Measurements from ENCODE around the gene CARD10.

CARD10 gene

GRCh38 chr22:37462983-37463382 lies 56.2 kb downstream of the CARD10 start:
- DNase-seq (ENCODE audit: low read depth) = peak; percentile 36
- no peak for TF ChIP-seq CTCF (conservative IDR thresholded peaks at IDR 0.05; ENCODE audit: control insufficient read depth, insufficient read depth, low read depth, low read length)
- H3K4me3 ChIP-seq (ENCODE audit: control insufficient read depth, low read depth, low read length) = no peak overlapping the region

- no peak overlapping the region for H3K4me3 ChIP-seq (ENCODE audit: control insufficient read depth, low read depth, low read length)
- no peak for DNase-seq (ENCODE audit: low read depth)
- no peak for TF ChIP-seq CTCF (conservative IDR thresholded peaks at IDR 0.05; ENCODE audit: control insufficient read depth, insufficient read depth, low read depth, low read length)
Observed at GRCh38 chr22:37462436-37462835, 56.8 kb downstream of the CARD10 start.

GRCh38 chr22:37461961-37462360 lies 57.3 kb downstream of the CARD10 start:
- DNase-seq (ENCODE audit: low read depth) = no peak
- H3K4me3 ChIP-seq (ENCODE audit: control insufficient read depth, low read depth, low read length) = no peak overlapping the region
- no peak for TF ChIP-seq CTCF (conservative IDR thresholded peaks at IDR 0.05; ENCODE audit: control insufficient read depth, insufficient read depth, low read depth, low read length)

- no peak for DNase-seq (ENCODE audit: low read depth)
- no peak for TF ChIP-seq CTCF (conservative IDR thresholded peaks at IDR 0.05; ENCODE audit: control insufficient read depth, insufficient read depth, low read depth, low read length)
- no peak overlapping the region for H3K4me3 ChIP-seq (ENCODE audit: control insufficient read depth, low read depth, low read length)
Observed at GRCh38 chr22:37460684-37461083, 58.5 kb downstream of the CARD10 start.

- no peak for TF ChIP-seq CTCF (conservative IDR thresholded peaks at IDR 0.05; ENCODE audit: control insufficient read depth, insufficient read depth, low read depth, low read length)
- no peak overlapping the region for H3K4me3 ChIP-seq (ENCODE audit: control insufficient read depth, low read depth, low read length)
- no peak for DNase-seq (ENCODE audit: low read depth)
Observed at GRCh38 chr22:37459206-37459605, 60.0 kb downstream of the CARD10 start.

GRCh38 chr22:37457093-37457893 lies 61.9 kb downstream of the CARD10 start:
- DNase-seq (ENCODE audit: low read depth) = peak; percentile 56
- TF ChIP-seq CTCF (conservative IDR thresholded peaks at IDR 0.05; ENCODE audit: control insufficient read depth, insufficient read depth, low read depth, low read length) = peak; percentile 95
- no peak overlapping the region for H3K4me3 ChIP-seq (ENCODE audit: control insufficient read depth, low read depth, low read length)
